Measurements from ENCODE around the gene ARRDC3.

- no peak for TF ChIP-seq EZH2 (IDR thresholded peaks at IDR 0.05; ENCODE audit: borderline replicate concordance)
- no peak for TF ChIP-seq CTCF (IDR thresholded peaks at IDR 0.05; ENCODE audit: poor library complexity)
- no peak for TF ChIP-seq EZH2phosphoT487 (IDR thresholded peaks at IDR 0.05; ENCODE audit: low read depth, severe bottlenecking, unreplicated experiment)
These were observed 25.6 kb upstream of the ARRDC3 start for GRCh38 chr5:91408710-91409109.
